ENCODE data around the gene RGS19.

DNA sequence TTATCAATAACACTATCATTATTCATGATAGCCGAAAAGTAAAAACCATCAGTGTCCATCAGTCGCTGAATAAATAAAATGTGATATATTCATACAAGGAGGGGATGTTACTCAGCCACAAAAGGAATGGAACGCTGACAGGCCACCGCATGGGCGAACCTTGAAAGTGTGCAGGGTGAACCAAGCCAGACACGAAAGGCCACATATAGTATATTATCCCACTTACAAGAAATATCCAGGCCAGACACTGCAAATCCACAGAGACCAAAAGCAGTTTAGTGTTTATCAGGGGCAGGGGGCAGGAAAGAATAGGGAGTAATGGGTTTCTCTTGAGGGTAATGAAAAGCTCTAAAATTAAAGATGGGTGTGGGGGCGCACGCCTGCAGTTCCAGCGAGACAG is 35.5 kb downstream of the RGS19 start:
- TF ChIP-seq GABPA (IDR thresholded peaks at IDR 0.05; ENCODE audit: low read depth) (no peak), ZBTB33 (IDR thresholded peaks at IDR 0.05; ENCODE audit: borderline replicate concordance, low read depth) (no peak), MXI1 (IDR thresholded peaks at IDR 0.05; ENCODE audit: low read depth, low read length) (no peak), NFIC (IDR thresholded peaks at IDR 0.05; ENCODE audit: borderline replicate concordance) (no peak), YY1 (IDR thresholded peaks at IDR 0.05; ENCODE audit: low read depth) (no peak)
- TF ChIP-seq, protein P1, sequence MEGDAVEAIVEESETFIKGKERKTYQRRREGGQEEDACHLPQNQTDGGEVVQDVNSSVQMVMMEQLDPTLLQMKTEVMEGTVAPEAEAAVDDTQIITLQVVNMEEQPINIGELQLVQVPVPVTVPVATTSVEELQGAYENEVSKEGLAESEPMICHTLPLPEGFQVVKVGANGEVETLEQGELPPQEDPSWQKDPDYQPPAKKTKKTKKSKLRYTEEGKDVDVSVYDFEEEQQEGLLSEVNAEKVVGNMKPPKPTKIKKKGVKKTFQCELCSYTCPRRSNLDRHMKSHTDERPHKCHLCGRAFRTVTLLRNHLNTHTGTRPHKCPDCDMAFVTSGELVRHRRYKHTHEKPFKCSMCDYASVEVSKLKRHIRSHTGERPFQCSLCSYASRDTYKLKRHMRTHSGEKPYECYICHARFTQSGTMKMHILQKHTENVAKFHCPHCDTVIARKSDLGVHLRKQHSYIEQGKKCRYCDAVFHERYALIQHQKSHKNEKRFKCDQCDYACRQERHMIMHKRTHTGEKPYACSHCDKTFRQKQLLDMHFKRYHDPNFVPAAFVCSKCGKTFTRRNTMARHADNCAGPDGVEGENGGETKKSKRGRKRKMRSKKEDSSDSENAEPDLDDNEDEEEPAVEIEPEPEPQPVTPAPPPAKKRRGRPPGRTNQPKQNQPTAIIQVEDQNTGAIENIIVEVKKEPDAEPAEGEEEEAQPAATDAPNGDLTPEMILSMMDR (IDR thresholded peaks at IDR 0.05) = no peak

Measured in SK-N-SH (cell line).